H1 (cell line): ENCODE results near the gene TCERG1L. TPM values are rescaled to one million over a fixed set of nuclear protein-coding genes. Genes with fewer than 3 reads are reported as not detected.

ENCODE experiments used
- CTCF ChIA-PET: fragments of 300-600 bp; sonication (Branson Sonifier 250); formaldehyde crosslinking; loops from one replicate; lab custom pipeline; 2021; ENCODE audit not compliant: partially characterized antibody; lab: Charles Lee
- POLR2A ChIA-PET: fragments of 300-600 bp; sonication (Branson Sonifier 250); formaldehyde crosslinking; loops from one replicate; lab custom pipeline; 2021; ENCODE audit warnings: inconsistent platforms; ENCODE audit not compliant: partially characterized antibody; lab: Charles Lee
- DNase-seq, 2 experiments: peaks; one replicate each; pipeline versions ENCODE4 v3.0.0 to v3.0.0-alpha.2; 2010 to 2022; ENCODE audit warnings: low spot score in 2 of 2, low read depth in 1 of 2, mixed read lengths in 1 of 2
- FAIRE-seq: peaks from 2 replicates; lab custom pipeline; 2011; peaks lifted over from hg19 to GRCh38; lab: Jason Lieb, UNC
- H2AFZ ChIP-seq: 2 replicates; pipeline ENCODE4 v1.8.1; 2012; ENCODE audit warnings: low read length, inconsistent platforms
- H2AK5ac ChIP-seq: 2 replicates; pipeline ENCODE4 v1.6.1; 2013; ENCODE audit warnings: low read depth, low read length
- H2BK120ac ChIP-seq: replicated peaks from 2 replicates; pipeline ENCODE3; 2013; ENCODE audit warnings: low read depth, low read length, inconsistent platforms
- H2BK12ac ChIP-seq: 2 replicates; pipeline ENCODE4 v1.6.1; 2013; ENCODE audit warnings: low read depth, low read length
- H2BK15ac ChIP-seq: 2 replicates; pipeline ENCODE4 v1.6.1; 2013; ENCODE audit warnings: low read length
- H2BK20ac ChIP-seq: 2 replicates; pipeline ENCODE4 v1.6.1; 2013; ENCODE audit warnings: low read length
- H2BK5ac ChIP-seq: 2 replicates; pipeline ENCODE4 v1.6.1; 2013; ENCODE audit warnings: low read depth, low read length
- H3K14ac ChIP-seq: 2 replicates; pipeline ENCODE4 v1.6.1; 2013; ENCODE audit warnings: inconsistent platforms; ENCODE audit not compliant: insufficient read length
- H3K18ac ChIP-seq: 2 replicates; pipeline ENCODE4 v1.6.1; 2013; ENCODE audit warnings: low read length; ENCODE audit errors: extremely low read depth
- H3K23ac ChIP-seq: 2 replicates; pipeline ENCODE4 v1.6.1; 2013; ENCODE audit warnings: inconsistent platforms; ENCODE audit not compliant: insufficient read length
- H3K23me2 ChIP-seq: 2 replicates; pipeline ENCODE4 v1.6.1; 2013; ENCODE audit warnings: low read depth, low read length
- H3K27ac ChIP-seq: 2 replicates; pipeline ENCODE4 v1.6.1; 2011; ENCODE audit warnings: low read depth, low read length, inconsistent platforms
- H3K27me3 ChIP-seq, 4 experiments: replicated peaks in 1 of 4; 1 replicate in 1 of 4; 2 replicates in 3 of 4; pipeline versions ENCODE4 v1.6.1 to v1.8.1; 2011 to 2013; ENCODE audit warnings: low read length in 3 of 4, mild to moderate bottlenecking in 3 of 4, inconsistent platforms in 2 of 4, mixed read lengths in 2 of 4, moderate library complexity in 1 of 4; ENCODE audit not compliant: control insufficient read depth in 3 of 4, insufficient read depth in 3 of 4; ENCODE audit errors: extremely low read depth in 1 of 4
- H3K36me3 ChIP-seq, 4 experiments: 2 replicates each; pipeline versions ENCODE4 v1.6.1 to v1.8.1; 2011 to 2013; ENCODE audit warnings: mild to moderate bottlenecking in 4 of 4, low read length in 3 of 4, moderate library complexity in 2 of 4, control low read depth in 1 of 4, inconsistent platforms in 1 of 4; ENCODE audit not compliant: insufficient read depth in 4 of 4, control insufficient read depth in 2 of 4
- H3K4ac ChIP-seq: replicated peaks from 2 replicates; pipeline ENCODE3; 2013; ENCODE audit warnings: low read length, low read depth, mixed read lengths, inconsistent platforms; ENCODE audit not compliant: insufficient read length
- H3K4me1 ChIP-seq, 4 experiments: replicated peaks in 1 of 4; 1 replicate in 1 of 4; 2 replicates in 3 of 4; pipeline versions ENCODE4 v1.6.1 to v1.8.1; 2011 to 2013; ENCODE audit warnings: low read length in 3 of 4, inconsistent platforms in 2 of 4, mixed read lengths in 1 of 4; ENCODE audit not compliant: insufficient read depth in 4 of 4, control insufficient read depth in 3 of 4
- H3K4me2 ChIP-seq, 2 experiments: 2 replicates each; pipeline versions ENCODE4 v1.6.1 to v1.8.1; 2011 to 2013; ENCODE audit warnings: low read depth in 2 of 2, low read length in 2 of 2, control low read depth in 1 of 2, inconsistent platforms in 1 of 2, mild to moderate bottlenecking in 1 of 2; ENCODE audit not compliant: insufficient read depth in 1 of 2
- H3K4me3 ChIP-seq, 4 experiments: fragments of 200-600, 300-600 bp in 1 of 4; sonication (generic), shearing (Covaris generic), sonication (Bioruptor Twin) in 1 of 4; 2 replicates each; pipeline versions ENCODE4 v1.5.1 to v1.8.1; 2011 to 2016; ENCODE audit warnings: low read length in 4 of 4, low read depth in 3 of 4, control low read depth in 2 of 4, inconsistent platforms in 2 of 4, mild to moderate bottlenecking in 2 of 4, mixed read lengths in 1 of 4, moderate library complexity in 1 of 4; ENCODE audit not compliant: insufficient read depth in 2 of 4; ENCODE audit errors: extremely low read depth in 1 of 4
- H3K56ac ChIP-seq: replicated peaks from 2 replicates; pipeline ENCODE3; 2013; ENCODE audit warnings: low read depth, mild to moderate bottlenecking, mixed read lengths, low read length, inconsistent platforms; ENCODE audit not compliant: insufficient read length
- H3K79me1 ChIP-seq: 2 replicates; pipeline ENCODE4 v1.6.1; 2013; ENCODE audit warnings: low read depth, low read length, control low read depth
- H3K79me2 ChIP-seq, 2 experiments: 2 replicates each; pipeline versions ENCODE4 v1.6.1 to v1.8.1; 2012 to 2013; ENCODE audit warnings: low read length in 2 of 2, mild to moderate bottlenecking in 2 of 2, inconsistent platforms in 1 of 2; ENCODE audit not compliant: insufficient read depth in 2 of 2, control insufficient read depth in 1 of 2
- H3K9ac ChIP-seq, 4 experiments: replicated peaks in 1 of 4; 1 replicate in 1 of 4; 2 replicates in 3 of 4; pipeline versions ENCODE4 v1.6.1 to v1.8.1; 2011 to 2013; ENCODE audit warnings: low read depth in 3 of 4, low read length in 3 of 4, control low read depth in 2 of 4, mild to moderate bottlenecking in 2 of 4, moderate library complexity in 2 of 4, inconsistent platforms in 1 of 4; ENCODE audit errors: extremely low read depth in 1 of 4
- H3K9me3 ChIP-seq, 2 experiments: 2 replicates each; pipeline versions ENCODE4 v1.6.1 to v1.8.1; 2012 to 2013; ENCODE audit warnings: mild to moderate bottlenecking in 2 of 2, moderate library complexity in 2 of 2, control low read depth in 1 of 2, inconsistent platforms in 1 of 2, low read depth in 1 of 2, low read length in 1 of 2, mixed read lengths in 1 of 2; ENCODE audit not compliant: insufficient read depth in 2 of 2
- H4K20me1 ChIP-seq, 2 experiments: replicated peaks in 1 of 2; 2 replicates each; pipeline versions ENCODE3 to v1.8.1; 2011 to 2013; ENCODE audit warnings: inconsistent platforms in 2 of 2, low read length in 2 of 2, mild to moderate bottlenecking in 1 of 2; ENCODE audit not compliant: insufficient read depth in 2 of 2, control insufficient read depth in 1 of 2
- H4K5ac ChIP-seq: 2 replicates; pipeline ENCODE4 v1.6.1; 2013; ENCODE audit warnings: low read length, low read depth, mixed read lengths, inconsistent platforms; ENCODE audit not compliant: insufficient read length
- H4K8ac ChIP-seq: 2 replicates; pipeline ENCODE4 v1.8.0; 2013; ENCODE audit warnings: mild to moderate bottlenecking, moderate library complexity, low read length, inconsistent platforms; ENCODE audit not compliant: insufficient read depth; ENCODE audit errors: extremely low read depth
- H4K91ac ChIP-seq: replicated peaks from 2 replicates; pipeline ENCODE3; 2013; ENCODE audit warnings: low read length, mixed read lengths, inconsistent platforms; ENCODE audit not compliant: insufficient read length
- BACH1 ChIP-seq: IDR thresholded peaks from 2 replicates; pipeline ENCODE4 v1.6.1; 2012; ENCODE audit warnings: low read length, improper control_type of control experiment
- CEBPB ChIP-seq: IDR thresholded peaks from 2 replicates; pipeline ENCODE4 v1.6.1; 2012; ENCODE audit warnings: low read depth, low read length
- FOSL1 ChIP-seq: IDR thresholded peaks from 2 replicates; pipeline ENCODE4 v1.6.1; 2011; ENCODE audit warnings: mild to moderate bottlenecking, low read depth, low read length, moderate library complexity; ENCODE audit not compliant: insufficient read depth
- KDM5A ChIP-seq: fragments of 200-600 bp; IDR thresholded peaks from 2 replicates; pipeline ENCODE4 v1.7.1; 2012; ENCODE audit warnings: mild to moderate bottlenecking, low read length, inconsistent platforms, mixed read lengths
- PHF8 ChIP-seq: fragments of 200-600 bp; sonication (generic); conservative IDR thresholded peaks from 2 replicates; pipeline ENCODE4 v1.7.1; 2012; ENCODE audit warnings: low read depth, mild to moderate bottlenecking, inconsistent platforms, low read length, moderate library complexity
- TBP ChIP-seq: IDR thresholded peaks from 2 replicates; pipeline ENCODE4 v1.6.1; 2011; ENCODE audit warnings: low read depth, low read length, improper control_type of control experiment
- WGBS, 2 experiments: shearing (Covaris generic) in 1 of 2; methylation state at CpG; one replicate each; pipeline versions ENCODE4 v1.1.6 to v1.1.7; 2013 to 2015; ENCODE audit warnings: low lambda C conversion rate in 2 of 2, mixed read lengths in 2 of 2, inconsistent platforms in 1 of 2, low coverage in 1 of 2, missing lambda C conversion rate in 1 of 2; ENCODE audit not compliant: insufficient replicate concordance in 2 of 2, insufficient coverage in 1 of 2, insufficient read length in 1 of 2; ENCODE audit errors: extremely low coverage in 1 of 2, missing lambda C conversion rate in 1 of 2; 5-methylcytosine and 5-hydroxymethylcytosine counted together
- polyA plus RNA-seq, 7 experiments: library from polyadenylated mRNA; depleted of rRNA in 3 of 7; stranded (reverse) in 5 of 7; unstranded in 2 of 7; fragments of >200 nt in 5 of 7; fragments of 200-250 nt in 2 of 7; gene quantifications; 1 replicate in 5 of 7; 2 replicates in 1 of 7; 4 replicates in 1 of 7; pipeline versions ENCODE4 v1.2.1 to v1.2.3, GENCODE V29; 2011 to 2013; ENCODE audit warnings: missing spikeins in 2 of 7, mixed read lengths in 2 of 7
- total RNA-seq: library from RNA; stranded (reverse); fragmentation: NEBNext Ultra II Directional; extraction: Animal tissue kit (Norgen Biotek cat#: 25700); gene quantifications from 2 replicates; pipeline ENCODE4 v1.2.1, GENCODE V29; 2021

Gene TCERG1L
- total and polyA plus RNA-seq, 2 of the 8 experiments (the other 6 are each of a cell fraction or from before 2014, with no cell fraction given): 3.9 to 6.9 TPM

DNA sequence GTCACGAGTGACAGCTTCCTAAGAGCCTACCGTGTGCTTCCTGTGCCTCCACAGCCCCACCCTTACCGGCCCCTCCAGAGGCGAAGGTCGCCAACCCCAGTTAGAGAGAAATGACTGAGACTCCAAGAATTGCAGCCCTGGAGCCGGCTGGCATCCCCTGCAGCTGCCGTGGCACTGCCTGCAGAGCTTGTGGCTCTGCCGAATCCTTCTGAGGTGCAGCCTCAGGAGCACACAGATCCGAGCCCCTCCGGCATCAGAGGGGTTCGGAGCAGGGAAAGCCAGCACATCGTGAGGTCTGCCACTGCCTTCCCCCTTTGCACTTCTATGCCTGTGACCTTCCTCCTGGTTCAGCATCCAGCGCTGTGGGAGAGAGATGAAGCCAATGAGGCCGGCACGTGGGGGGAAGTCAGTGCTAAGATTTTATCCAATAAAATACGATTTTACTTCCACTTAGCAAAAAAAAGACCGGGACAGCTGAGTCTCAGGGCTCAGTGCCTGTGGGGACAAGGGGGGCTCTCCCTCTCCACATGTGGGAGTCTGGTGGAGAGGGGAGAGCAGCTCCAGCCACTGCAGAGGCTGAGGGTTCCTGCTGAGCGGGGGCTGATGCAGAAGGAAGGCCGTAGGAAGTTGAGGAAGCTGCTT is 80.1 kb downstream of the TCERG1L start:
- POLR2A ChIA-PET: no interaction called here
- Histone ChIP-seq H3K4me2 (no peak overlapping the region), H2BK12ac (no peak overlapping the region), H3K79me2 (no peaks in the 10 kb centered on the region), H4K8ac (peak overlapping the region; percentile 71; the same call in 1 of the 2 replicates), H4K5ac (no peak overlapping the region), H3K9me3 (no peaks in the 10 kb centered on the region; a peak in 2 of 4 replicates), H3K14ac (no peak overlapping the region), H3K4me1 (peaks cover 0 to 13% (median 5%) of the 10 kb centered on the region in 4 experiments; a peak in 3 of 7 replicates), H3K4ac (no peak overlapping the region), H3K9ac (no peak overlapping the region), H3K79me1 (no peaks in the 10 kb centered on the region; the same call in 1 of the 2 replicates), H3K23ac (no peak overlapping the region), H2BK15ac (no peak overlapping the region), H2BK120ac (no peak overlapping the region), H2BK5ac (peak overlapping the region; percentile 66; the same call in 1 of the 2 replicates), H2BK20ac (no peak overlapping the region), H3K27ac (no peak overlapping the region), H2AFZ (no peak overlapping the region), H4K20me1 (peaks cover 0 to 3% of the 10 kb centered on the region in 2 experiments), H3K4me3 (no peak overlapping the region), H3K27me3 (no peaks in the 10 kb centered on the region), H3K18ac (no peak overlapping the region; the same call in 1 of the 2 replicates), H2AK5ac (no peak overlapping the region), H3K36me3 (no peaks in the 10 kb centered on the region), H3K56ac (no peak overlapping the region), H3K23me2 (no peaks in the 10 kb centered on the region), H4K91ac (no peak overlapping the region)
- DNase-seq (no peak), FAIRE-seq (no peak)
- CTCF ChIA-PET: interaction anchor here (0.6 to 1.2 kb wide), 3 partner anchors 23 to 144 kb away, joined by 3 to 4 read pairs (median 3); no protein-coding TSS in a partner anchor
- 82% methylated on average over 19 of the region's 19 CpGs; no CpG with 5 or more reads in 1 of the 2 experiments for WGBS, 2 experiments
- TF ChIP-seq KDM5A (no peak), BACH1 (no peak), FOSL1 (no peak), CEBPB (no peak), PHF8 (no peak), TBP (no peak)
